Right renal cortex interstitium (tissue), 3 donors: ENCODE results near the gene NUP93. TPM values are rescaled to one million over a fixed set of nuclear protein-coding genes. Genes with fewer than 3 reads are reported as not detected.

Experiments
- DNase-seq, 3 donors: peaks; one replicate each; pipeline ENCODE4 v3.0.0-alpha.2; 2013; ENCODE audit warnings: low read depth in 3 of 3, low spot score in 2 of 3
- polyA plus RNA-seq, 3 donors: library from polyadenylated mRNA; unstranded; fragments of 120-200 nt; gene quantifications; one replicate each; pipeline ENCODE4 v1.2.1, GENCODE V29; 2013; ENCODE audit not compliant: insufficient read length in 3 of 3

Gene NUP93
- polyA plus RNA-seq, 3 donors, result 78.0 to 85.4 (median 81.1) TPM

DNA sequence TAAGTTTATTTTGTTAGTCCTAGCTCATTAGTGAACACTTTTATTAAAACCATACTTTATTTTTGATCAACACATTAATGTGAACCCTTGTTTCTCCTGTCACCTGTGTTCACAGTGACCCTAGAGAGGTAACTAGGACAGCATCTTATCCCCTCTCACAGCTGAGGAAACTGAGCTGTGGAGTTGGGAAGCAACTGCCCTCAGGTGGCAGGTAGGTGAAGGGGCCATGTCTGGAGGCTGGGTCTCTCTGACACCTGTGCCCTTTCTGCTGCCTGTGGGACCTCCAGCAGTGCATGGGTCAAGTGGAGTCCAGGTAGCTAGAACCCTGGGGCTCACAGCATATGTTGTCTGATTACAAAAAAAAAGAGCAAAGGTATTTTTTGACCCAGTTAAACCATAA, 112.2 kb downstream of the NUP93 start:
- DNase-seq, result no peak

DNA sequence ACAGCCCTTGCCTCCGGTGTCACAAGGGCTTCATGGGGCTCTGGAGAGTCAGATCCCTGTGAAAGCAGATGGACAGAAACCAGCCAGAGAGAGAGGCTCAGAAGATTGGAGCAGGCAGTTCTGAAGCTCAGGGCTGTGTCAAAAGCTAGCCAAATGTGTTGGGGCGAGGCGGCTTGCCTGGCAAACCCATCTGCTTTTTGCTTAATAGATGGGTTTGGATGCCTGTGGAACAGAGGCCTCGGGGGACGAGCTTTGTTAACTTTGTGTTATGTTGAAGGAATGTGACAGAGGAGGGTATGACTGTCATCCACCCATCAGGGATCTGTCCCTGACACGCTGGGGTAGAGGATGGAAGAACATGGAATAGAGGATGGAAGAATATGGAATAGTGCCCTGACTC, 114.1 kb downstream of the NUP93 start:
- no peak for DNase-seq

DNA sequence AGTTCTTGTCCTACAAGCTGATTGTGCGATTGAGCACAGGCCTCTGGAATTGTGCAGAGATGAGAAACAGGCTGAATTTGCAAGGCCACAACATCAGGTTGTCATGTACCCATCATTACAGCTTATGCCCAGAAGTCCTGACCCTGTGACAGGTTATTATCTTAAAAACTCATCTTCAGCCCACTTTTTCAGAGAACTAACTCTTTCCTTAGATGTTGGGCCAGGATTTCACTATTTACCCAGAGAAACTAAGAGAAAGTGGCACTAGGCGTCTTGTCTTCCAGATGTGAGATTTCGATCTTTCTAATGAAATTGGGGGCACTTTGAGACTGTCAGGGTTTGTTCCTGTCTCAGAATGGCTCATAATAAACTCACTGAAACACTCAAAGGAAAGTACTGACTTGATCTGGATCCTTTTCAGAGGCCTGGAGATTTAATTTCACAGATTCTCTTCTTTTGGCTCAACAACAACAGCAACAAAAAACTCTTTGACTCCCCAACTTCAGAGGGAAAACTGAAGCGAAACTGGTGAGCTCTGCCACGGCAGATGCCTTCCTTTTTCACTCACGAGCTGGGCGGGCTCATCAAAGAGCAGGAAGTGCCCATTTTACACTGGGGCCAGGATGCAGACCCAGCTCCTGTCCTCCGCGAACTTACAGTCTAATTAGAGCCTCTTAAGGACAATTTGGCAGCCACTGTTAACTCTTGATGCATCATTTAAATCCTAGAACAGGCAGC, 117.4 kb downstream of the NUP93 start:
- DNase-seq, result no peak

DNA sequence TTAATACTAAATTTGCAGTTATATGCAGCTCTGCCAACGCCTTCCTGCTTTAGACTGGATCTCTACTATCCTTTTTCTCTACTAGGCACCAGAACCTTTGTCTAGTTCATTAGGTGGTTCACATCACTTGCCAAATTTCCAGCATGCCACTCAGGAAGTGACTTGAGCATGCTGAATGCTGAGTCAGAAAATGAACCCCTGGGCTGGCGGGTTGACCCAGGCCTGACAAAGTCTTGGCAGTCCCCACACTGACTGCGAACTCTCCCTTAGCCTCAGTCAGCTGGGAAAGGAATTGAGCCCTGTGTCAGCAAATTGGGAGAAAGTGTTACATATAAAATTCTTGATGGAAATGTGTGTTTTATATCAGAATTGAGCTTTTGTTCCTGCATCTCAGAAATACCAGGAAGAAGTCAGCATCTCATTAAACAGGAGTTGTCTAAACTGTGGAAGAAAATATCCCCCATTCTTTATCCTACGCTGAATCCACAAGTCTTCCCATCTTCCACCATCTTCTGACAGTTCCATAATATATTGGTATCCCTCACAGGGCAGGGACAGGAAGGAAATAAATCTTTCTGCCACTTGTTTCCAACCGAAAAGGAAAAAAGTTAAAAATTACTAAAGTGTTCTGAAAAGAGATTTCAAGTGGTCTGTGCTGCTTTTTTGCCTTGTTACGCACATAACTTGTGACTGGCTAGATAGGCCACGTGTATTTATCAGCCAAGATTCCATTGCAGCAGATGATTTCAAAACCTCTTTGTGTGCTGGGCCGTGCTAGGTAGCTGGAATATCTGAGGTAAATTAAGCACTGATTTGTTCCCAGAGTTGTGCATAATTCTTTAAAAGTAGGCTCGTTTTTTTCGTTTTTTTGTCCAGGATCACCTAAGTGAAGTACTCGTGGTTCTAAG, 118.4 kb downstream of the NUP93 start:
- no peak for DNase-seq

DNA sequence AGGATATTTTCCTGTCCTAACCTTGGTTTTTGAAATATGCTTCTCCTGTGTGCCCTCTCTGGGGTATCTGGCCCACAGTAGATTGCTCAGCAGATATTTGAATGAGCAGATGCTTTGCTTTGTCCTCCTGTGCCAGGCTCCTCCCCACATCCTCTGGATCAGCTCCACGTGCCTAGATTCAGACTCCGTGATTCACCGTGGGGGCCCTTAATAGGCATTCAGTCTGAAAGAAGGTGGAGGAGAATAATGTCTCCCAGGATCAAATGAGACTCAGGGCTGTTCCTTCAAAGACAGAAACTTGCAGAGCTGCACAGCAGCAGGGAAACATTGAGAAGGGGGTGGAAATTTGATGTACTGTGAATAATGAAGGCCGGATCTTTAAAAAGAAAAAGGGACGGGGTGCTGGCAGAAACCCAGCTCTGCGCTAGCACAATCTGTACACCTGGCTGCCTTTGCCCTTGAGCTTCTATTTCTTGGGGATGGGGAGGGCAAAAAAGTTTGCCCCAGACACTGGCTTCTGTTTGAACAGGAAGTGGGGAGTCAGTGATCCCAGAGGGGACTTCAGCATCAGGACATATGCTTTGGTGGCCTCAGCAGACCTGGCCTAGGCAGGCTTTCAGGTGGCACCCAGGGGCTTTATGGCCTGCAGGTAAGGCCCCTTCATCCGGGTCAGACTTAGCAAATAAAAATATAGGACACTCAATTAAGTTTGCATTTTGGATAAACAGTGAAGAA, 119.2 kb downstream of the NUP93 start:
- DNase-seq, result no peak

DNA sequence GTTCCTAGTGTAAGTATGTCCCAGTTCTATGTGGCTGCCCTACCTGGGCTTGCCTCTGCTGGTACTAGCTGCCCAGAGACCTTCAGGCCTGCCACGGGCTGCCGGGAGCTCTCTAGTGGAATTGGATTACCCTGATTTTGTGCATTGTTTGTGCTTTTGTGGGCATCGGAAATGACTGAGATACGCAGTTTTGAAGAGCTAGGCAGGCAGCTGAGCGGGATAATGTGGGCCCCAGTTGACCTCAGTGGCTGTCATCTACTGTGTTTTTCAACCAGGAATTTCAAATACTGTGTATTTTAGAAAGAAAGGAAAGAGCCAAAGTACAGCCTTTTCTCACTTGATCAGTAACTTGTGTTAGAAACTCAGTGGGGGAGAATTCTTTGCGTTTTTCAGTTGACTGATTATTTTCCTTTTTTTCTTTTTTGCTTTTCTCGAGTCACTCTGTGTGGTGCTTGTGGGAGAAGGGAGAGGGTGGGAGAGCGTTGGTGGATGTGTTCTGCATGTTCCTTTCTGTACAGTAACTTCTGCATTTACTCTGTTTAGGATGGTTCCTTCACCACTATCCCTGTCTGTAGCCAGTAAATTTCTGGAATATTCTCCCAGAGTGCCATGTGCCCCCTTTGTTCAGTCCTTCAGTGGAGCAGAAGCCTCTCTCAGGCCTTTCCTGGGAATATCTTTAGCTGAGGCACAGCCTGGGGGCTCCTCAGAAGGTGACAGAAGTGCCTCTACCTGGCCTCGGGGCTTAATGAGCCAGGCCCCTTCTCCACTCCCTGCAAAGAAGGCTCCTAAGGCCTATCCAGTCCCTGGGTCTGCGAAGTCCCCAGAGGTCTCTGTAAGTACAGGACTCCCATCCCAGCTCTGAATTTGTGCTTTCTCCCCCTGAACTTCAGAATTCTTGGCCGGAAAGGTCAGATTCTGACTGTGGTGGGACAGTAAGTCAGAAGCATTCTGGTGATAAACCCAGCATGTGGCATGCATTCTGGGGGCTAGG, 120.1 kb downstream of the NUP93 start:
- no peak for DNase-seq

DNA sequence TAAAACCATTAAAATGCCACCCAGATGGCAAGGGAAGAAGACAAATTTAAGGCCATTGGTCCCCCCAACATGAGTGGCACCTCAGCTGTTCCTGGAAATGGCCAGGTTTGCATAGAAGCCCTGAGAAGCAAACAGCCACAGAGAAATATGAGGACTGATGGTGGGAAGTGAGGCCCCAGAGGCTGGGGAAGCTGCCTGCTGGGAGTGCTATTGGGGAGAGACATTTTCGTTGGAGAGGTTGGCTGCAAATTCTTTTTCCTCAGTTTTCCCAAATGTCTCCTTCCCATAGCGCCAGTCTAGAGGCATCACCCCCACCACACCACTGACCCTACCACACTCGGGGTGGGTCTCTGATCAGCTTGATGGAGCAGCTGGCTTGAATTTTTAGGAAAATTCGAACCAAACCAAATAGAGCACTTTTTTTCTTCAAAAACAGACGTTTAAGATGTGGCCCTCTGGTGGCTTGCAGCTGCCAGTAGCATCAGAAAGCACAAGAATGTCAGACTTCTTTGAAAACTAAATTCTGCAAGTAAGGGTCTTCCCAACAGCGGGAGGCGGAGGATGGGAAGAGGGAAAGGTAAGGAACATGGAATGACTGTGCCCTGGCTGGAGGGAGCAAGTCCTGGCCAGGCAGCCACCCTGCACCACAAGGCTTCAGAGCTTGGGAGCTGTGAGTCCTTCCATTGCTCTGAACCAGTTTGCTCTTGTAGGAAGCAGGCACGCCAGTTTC, 121.9 kb downstream of the NUP93 start:
- no peak for DNase-seq

DNA sequence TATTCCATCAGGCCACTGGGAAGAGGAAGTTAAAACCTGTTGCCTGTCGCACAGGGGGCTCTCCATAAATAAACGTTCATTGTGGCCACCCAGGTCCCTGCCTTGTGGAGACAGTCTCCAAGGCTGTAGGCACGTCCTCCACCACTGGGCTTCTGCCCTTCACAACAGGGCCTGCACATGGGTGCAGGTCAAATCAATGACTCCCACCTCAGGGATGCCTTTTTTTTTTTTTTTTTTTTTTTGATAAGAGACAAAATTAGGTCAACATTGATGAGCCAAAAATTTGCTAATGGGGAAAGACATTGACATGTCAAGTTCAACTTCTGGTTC, 122.4 kb downstream of the NUP93 start:
- no peak for DNase-seq

DNA sequence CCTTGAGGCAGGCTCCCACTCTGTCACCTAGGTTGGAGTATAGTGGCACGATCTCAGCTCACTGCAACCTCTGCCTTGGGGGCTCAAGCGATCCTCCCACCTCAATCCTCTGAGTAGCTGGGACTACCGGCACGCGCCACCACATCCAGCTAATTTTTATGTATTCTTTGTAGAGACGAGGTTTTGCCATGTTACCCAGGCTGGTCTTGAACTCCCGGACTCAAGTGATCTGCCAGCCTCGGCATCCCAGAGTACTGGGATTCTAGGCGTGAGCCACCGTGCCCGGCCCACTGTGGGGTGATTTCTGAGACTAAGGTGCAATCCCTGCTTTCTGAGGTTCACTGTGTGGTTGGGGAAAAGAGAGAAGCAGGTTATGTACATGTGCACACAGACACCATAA, 123.0 kb downstream of the NUP93 start:
- no peak for DNase-seq

DNA sequence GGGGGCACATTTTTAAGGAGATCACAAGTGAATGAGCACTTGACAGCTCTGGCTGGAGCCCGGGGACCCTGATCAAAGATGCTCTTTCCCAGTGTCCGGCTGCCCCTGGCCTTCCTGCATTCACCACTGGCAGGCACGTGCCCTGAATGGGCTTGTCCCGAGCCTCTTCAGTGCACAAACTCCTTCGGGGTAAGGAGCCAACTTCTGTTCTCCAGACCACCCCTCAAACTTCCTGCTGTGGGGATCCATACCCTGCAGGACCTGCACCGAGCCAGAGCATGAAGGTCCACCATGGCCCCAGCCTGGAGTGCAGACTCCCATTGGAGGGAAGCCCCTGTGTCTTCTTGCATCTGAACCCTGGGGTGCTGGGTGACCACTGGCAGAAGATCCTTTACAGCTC, 125.3 kb downstream of the NUP93 start:
- no peak for DNase-seq

DNA sequence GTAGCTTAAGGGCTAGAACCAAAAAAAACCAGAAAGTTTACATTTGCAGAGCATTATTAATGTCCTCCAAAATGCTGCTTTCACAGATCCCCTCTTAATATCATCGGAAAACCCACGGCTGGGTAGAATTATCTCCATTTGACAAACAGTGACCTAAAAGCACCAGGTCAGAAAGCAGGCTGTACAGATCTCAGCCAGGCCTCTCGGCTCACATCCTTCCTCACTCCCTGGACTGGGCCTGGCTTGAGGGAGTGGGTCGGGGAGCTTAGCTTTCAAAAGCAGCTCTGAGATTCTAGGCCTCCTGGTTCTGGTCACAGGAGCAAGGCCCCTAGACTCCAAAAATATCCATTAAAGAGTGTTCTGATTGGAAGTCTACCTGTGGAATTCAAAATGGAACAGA, 126.0 kb downstream of the NUP93 start:
- no peak for DNase-seq

DNA sequence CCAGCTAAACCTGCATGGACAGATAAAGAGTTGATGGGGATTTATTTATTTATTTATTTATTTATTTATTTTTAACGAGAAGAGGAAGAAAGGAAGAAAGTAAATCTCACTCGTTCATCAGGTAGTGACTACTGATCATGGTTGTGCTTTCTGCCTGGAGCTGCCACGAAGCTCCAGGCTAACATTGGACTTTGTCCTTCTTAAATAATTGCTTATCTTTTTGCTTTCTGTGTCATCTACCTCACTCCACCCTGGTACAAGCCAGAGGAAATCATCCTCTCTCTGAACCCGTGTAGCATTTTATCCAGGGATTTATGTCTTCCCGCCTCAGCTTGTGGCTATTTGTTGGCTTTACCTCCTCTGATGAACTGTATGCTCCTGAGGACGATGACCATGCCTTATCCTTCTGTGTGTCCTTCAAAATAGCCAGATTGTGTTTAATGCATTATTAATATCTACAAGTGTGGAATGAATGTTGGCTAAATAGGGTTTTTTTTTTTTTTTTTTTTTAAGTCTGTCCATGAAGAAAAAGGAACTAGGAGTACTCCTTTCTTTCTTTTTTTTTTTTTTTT, 127.0 kb downstream of the NUP93 start:
- DNase-seq, result no peak

DNA sequence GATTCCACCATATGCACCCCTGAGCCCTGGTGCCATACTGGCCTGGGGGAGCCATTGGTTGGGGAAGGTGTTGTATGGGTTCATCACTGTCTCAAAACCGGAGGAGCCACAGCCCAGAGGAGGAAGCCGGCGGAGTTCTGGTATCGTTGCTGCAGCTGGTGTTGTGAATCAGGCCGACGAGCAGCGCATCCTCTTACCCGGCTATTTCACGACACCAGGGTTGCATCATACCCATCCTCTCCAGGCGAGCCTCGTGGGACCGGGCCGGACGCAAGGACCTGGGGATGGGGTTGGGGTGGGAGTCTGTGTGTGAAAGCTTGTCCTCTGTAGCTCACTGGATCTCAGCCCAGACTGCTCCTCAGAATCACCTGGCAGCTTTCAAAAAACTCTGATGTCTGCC, 128.4 kb downstream of the NUP93 start:
- no peak for DNase-seq

DNA sequence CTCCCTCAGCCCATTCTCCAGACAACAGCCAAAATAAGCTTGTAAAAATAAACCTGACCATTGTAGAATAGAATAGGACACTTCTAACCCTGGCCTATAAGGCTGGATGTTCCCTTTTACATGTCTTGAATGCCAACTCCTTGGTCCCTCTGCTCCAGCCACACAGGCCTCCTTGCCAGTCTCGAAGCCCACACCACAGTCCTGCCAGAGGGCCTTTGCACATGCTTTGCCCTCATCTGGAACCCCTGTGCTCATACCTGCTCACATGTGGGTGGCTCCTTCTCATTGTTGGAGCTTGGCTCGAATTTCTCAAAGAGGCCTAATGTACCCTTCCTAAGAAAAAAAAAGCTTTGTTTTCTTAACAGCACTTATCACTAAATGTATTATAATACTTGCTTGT, 129.7 kb downstream of the NUP93 start:
- no peak for DNase-seq

DNA sequence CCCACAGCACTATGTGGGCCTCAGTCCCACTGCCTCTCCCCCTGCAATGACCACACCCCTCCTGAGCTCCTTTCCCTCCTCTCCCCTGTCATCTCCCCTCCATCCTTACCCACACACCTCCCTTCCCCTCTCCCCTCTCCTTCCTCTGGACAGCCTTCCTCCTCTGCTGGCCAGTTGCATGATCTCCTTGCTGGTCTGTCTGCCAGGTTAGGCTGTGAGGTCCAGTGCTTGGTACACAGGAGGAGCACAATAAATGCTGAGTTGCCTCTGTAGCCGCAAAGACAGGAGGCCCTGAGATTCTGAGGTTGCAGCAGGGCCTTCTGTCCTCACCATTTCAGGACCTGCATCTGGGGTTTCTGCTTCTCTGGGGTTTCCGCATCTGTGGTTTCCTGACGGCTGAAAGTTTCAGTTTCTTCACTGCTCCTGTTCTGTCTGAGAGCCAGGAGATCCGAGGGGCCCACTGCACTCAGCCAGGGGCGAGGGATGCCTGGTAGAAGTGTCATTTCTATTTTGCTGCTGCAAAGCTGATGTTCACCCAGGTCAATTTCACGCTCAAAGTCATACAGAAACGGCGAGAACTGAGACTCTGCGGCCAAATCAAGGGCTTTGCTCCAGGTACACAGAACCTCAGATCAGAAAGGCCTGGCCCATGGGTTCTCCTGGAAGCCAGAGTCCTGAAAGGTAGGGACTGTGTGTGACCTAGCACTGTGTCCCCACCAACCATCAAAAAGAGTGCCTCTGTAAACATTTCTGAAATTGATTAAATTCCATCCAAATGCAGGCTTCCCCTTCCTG, 130.5 kb downstream of the NUP93 start:
- DNase-seq, result no peak

DNA sequence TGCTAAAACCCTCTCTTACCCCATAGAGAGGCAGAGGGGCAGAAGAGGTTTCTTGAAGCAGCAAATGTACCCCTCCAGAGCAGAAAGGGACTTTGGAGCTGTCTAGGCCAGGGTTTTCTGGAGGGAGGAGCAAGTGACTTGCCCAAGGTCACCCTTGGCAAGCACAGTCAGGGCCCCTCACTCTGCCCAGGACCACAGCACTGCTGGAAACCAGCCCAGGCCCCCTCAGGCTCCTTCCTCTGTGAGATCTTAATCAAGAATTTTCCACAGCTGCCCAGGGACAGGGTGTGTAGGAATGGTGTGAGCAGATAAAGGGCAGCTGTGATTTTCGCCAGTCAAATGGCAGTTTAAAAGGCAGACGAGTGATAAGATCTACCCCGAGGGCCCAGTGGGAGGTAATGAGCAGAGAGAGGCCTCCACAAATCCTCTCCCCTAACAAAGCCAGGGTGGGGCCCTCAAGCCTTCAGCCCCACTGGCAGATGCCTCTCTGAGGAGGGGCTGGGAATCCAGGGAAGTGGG, 131.2 kb downstream of the NUP93 start:
- DNase-seq, result no peak

DNA sequence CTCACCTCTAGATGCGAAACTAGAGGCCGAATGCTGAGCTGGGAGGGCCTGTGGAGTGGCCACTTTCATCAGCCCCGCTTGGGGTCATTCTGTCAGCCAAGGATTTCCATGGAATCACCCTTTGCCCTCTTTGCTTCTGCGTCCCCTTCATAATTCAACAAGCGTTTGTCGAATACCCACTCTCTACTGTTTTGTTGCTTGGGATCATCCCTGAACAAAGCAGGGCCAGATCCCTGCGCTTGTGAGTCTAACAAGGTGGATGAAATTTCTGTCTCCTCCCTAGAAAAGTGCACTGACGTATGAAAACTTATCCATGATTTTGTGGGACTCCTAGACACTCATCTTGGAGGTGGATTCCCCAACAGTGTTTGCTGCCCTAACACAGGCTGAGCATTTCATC, 131.8 kb downstream of the NUP93 start:
- DNase-seq, result no peak

DNA sequence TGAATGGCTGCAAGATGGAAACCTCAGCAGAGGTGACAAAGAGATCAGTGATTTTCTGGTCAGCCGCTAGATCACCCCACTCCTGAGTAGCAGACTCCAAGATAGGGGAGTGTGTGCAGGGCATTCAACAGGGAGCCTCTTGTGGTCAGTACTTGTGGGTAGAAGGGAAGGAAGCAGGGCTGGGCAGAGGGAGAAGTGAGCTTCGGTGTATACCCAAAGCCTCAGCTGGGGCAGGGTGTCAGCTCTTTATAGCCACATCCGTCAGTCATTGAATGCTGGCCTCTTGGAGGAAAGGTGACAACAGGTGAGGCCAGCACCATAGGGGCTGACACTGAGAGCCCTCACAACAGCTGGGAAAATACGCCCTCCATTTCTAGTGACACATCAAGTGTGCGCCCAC, 132.8 kb downstream of the NUP93 start:
- no peak for DNase-seq
